Ovary (tissue), 3 donors: ENCODE data around the gene FLNB.
"Not testable (repeated sequence)": the region's sequence is repeated elsewhere in the genome, so short reads cannot be mapped to it uniquely, and the experiment has no call there.

Experiments used
- CTCF ChIP-seq, 3 donors: fragments of 450-650 bp in 2 of 3; fragments of 200-600 bp in 1 of 3; IDR thresholded peaks; one replicate each; pipeline versions ENCODE4 v1.5.1 to v1.8.0; 2016 to 2022; ENCODE audit warnings: antibody characterized with exemption in 3 of 3, mild to moderate bottlenecking in 1 of 3
- EP300 ChIP-seq: sonication (generic); formaldehyde crosslinking; IDR thresholded peaks from one replicate; pipeline ENCODE4 v1.6.1; 2017; ENCODE audit warnings: antibody characterized with exemption
- POLR2A ChIP-seq: fragments of 450-650 bp; IDR thresholded peaks from one replicate; pipeline ENCODE4 v1.6.1; 2017; ENCODE audit warnings: antibody characterized with exemption, mild to moderate bottlenecking, moderate library complexity
- donor health status: DM: no; HTN: no; CAD: no.

- not testable (repeated sequence) for TF ChIP-seq EP300; CTCF (IDR thresholded peaks at IDR 0.05); POLR2A
Observed at GRCh38 chr3:58051658-58052261, 43.5 kb downstream of the FLNB start.
